Measurements from ENCODE around the gene FXYD7. TPM values are rescaled to one million over a fixed set of nuclear protein-coding genes. Genes with fewer than 3 reads are reported as not detected.
A peak's percentile ranks its signal among the peaks of the same experiment; 100 is the strongest.

FXYD7 gene
- total and polyA plus RNA-seq, 9 of the 15 experiments (the other 6 are each of a cell fraction or from before 2014, with no cell fraction given): 0.10 to 0.80 (median 0.31) TPM; not detected in 3

DNA sequence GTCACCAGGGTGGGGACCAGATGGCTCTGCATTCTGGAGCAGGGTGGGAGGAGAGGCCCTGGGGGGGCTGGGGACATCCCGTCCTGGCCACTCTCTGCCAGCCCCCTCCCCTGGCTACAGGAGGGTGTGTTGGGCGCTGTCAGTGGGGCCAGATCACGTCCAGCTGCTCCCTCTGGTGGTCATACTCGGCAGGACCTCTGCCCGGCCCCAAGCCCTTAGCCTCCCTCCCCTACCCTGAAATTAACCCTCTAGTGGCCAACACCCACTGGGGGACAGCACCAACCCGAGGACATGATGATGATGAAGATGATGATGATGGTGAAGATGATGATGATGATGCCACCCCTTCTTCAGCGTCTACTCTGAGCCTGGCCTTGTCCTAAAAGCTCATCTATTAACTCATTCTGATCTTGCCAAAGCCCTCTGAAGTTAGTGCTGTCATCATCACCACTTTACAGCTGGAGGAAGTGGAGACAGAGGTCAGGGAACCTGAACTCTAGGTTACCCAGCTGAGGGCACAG lies 7.6 kb upstream of the FXYD7 start (continued):
- TF ChIP-seq NBN (IDR thresholded peaks at IDR 0.05; ENCODE audit: low read depth) (0 out of 2 replicates have a peak, but pooled peaks have one; percentile 54), NR3C1 (CRISPR knock-in tag; IDR thresholded peaks at IDR 0.05) (no peak), ZC3H11A (IDR thresholded peaks at IDR 0.05; ENCODE audit: low read depth, low read length) (no peak), ZNF24 (IDR thresholded peaks at IDR 0.05) (no peak), OTX1 (CRISPR knock-in tag; IDR thresholded peaks at IDR 0.05) (peak; percentile 72; the same call in 1 of the 2 replicates), BDP1 (IDR thresholded peaks at IDR 0.05; ENCODE audit: insufficient read depth, insufficient read length) (no peak), DPF2 (IDR thresholded peaks at IDR 0.05) (peak; percentile 59), BRCA1 (IDR thresholded peaks at IDR 0.05) (no peak), BRCA1 (CRISPR knock-in tag; IDR thresholded peaks at IDR 0.05) (no peak), FOXK1 (CRISPR knock-in tag; IDR thresholded peaks at IDR 0.05; ENCODE audit: borderline replicate concordance) (no peak), CTBP1 (IDR thresholded peaks at IDR 0.05; ENCODE audit: borderline replicate concordance) (peak; percentile 69; the same call in 1 of the 2 replicates), SP1 (CRISPR knock-in tag; IDR thresholded peaks at IDR 0.05) (peak; percentile 72), HNRNPL (IDR thresholded peaks at IDR 0.05; ENCODE audit: low read depth, low read length) (0 out of 2 replicates have a peak, but pooled peaks have one; percentile 17), GATAD2B (IDR thresholded peaks at IDR 0.05; ENCODE audit: borderline replicate concordance) (peak; percentile 68; the same call in 1 of the 2 replicates), XRCC5 (IDR thresholded peaks at IDR 0.05; ENCODE audit: low read depth, low read length) (peak; percentile 94; the same call in 1 of the 2 replicates), ZNF583 (CRISPR knock-in tag; IDR thresholded peaks at IDR 0.05) (no peak), CBX8 (IDR thresholded peaks at IDR 0.05; ENCODE audit: borderline replicate concordance, extremely low read depth, low read depth, low read length, poor library complexity, severe bottlenecking) (no peak), TBP (optimal IDR thresholded peaks at IDR 0.05; ENCODE audit: low read depth, low read length) (no peak), ZEB2 (IDR thresholded peaks at IDR 0.05) (no peak), TAF1 (IDR thresholded peaks at IDR 0.05; ENCODE audit: control insufficient read depth, extremely low read depth, insufficient read depth, low read length, severe bottlenecking) (no peak), LEF1 (IDR thresholded peaks at IDR 0.05) (0 out of 2 replicates have a peak, but pooled peaks have one; percentile 19)
- TF ChIP-seq, protein P1, sequence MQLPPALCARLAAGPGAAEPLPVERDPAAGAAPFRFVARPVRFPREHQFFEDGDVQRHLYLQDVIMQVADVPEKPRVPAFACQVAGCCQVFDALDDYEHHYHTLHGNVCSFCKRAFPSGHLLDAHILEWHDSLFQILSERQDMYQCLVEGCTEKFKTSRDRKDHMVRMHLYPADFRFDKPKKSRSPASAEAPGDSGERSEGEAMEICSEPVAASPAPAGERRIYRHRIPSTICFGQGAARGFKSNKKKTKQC (CRISPR knock-in tag; IDR thresholded peaks at IDR 0.05): no peak
- TF ChIP-seq, protein P2, sequence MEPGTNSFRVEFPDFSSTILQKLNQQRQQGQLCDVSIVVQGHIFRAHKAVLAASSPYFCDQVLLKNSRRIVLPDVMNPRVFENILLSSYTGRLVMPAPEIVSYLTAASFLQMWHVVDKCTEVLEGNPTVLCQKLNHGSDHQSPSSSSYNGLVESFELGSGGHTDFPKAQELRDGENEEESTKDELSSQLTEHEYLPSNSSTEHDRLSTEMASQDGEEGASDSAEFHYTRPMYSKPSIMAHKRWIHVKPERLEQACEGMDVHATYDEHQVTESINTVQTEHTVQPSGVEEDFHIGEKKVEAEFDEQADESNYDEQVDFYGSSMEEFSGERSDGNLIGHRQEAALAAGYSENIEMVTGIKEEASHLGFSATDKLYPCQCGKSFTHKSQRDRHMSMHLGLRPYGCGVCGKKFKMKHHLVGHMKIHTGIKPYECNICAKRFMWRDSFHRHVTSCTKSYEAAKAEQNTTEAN (CRISPR knock-in tag; IDR thresholded peaks at IDR 0.05): no peak
- TF ChIP-seq, protein P3, sequence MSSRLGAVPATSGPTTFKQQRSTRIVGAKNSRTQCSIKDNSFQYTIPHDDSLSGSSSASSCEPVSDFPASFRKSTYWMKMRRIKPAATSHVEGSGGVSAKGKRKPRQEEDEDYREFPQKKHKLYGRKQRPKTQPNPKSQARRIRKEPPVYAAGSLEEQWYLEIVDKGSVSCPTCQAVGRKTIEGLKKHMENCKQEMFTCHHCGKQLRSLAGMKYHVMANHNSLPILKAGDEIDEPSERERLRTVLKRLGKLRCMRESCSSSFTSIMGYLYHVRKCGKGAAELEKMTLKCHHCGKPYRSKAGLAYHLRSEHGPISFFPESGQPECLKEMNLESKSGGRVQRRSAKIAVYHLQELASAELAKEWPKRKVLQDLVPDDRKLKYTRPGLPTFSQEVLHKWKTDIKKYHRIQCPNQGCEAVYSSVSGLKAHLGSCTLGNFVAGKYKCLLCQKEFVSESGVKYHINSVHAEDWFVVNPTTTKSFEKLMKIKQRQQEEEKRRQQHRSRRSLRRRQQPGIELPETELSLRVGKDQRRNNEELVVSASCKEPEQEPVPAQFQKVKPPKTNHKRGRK (tag; IDR thresholded peaks at IDR 0.05): no peak
